Stimulated activated CD4-positive, alpha-beta T cell treated with anti-CD3 and anti-CD28 coated beads, Interleukin-12 subunit alpha, Interleukin-12 subunit beta, amount 100 ng/mL, for 48 hours (primary cell): ENCODE results near the gene SLC22A13.
"Not testable (repeated sequence)": the region's sequence is repeated elsewhere in the genome, so short reads cannot be mapped to it uniquely, and the experiment has no call there.

Experiments
- DNase-seq, 3 donors: peaks; one replicate each; pipeline ENCODE4 v3.0.0-alpha.2; 2020; ENCODE audit warnings: low read depth in 2 of 3, low spot score in 1 of 3

SLC22A13 gene

GRCh38 chr3:38264353-38264771, 1.2 kb upstream of the SLC22A13 start:
- no peak for DNase-seq

GRCh38 chr3:38264779-38265178, 833 bp upstream of the SLC22A13 start:
- no peak for DNase-seq

GRCh38 chr3:38266810-38267209, 1.2 kb downstream of the SLC22A13 start:
- DNase-seq: no peak

GRCh38 chr3:38267662-38268061, 2.0 kb downstream of the SLC22A13 start:
- DNase-seq: no peak

- DNase-seq: no peak
Observed at GRCh38 chr3:38268087-38268486, 2.5 kb downstream of the SLC22A13 start.

GRCh38 chr3:38268522-38268921, 2.9 kb downstream of the SLC22A13 start:
- DNase-seq: no peak

GRCh38 chr3:38270606-38271005, 5.0 kb downstream of the SLC22A13 start:
- no peak for DNase-seq

GRCh38 chr3:38271553-38271952, 5.9 kb downstream of the SLC22A13 start:
- no peak for DNase-seq

GRCh38 chr3:38274864-38275649, 9.4 kb downstream of the SLC22A13 start:
- DNase-seq: no peak

GRCh38 chr3:38275658-38276057, 10.0 kb downstream of the SLC22A13 start:
- DNase-seq: no peak

GRCh38 chr3:38276081-38276916, 10.7 kb downstream of the SLC22A13 start:
- DNase-seq: no peak

- DNase-seq: no peak
Observed at GRCh38 chr3:38276917-38277630, 11.5 kb downstream of the SLC22A13 start.

GRCh38 chr3:38278841-38279240, 13.2 kb downstream of the SLC22A13 start:
- no peak for DNase-seq

- DNase-seq: no peak
Observed at GRCh38 chr3:38281895-38282686, 16.5 kb downstream of the SLC22A13 start, which contains the start of gene SLC22A14. Gene SLC22A14, plus strand, starts transcription at chr3:38282294. Its CDS starts 23,733 bp downstream, at chr3:38306027.

- no peak for DNase-seq
Observed at GRCh38 chr3:38283810-38284755, 18.5 kb downstream of the SLC22A13 start.

GRCh38 chr3:38284756-38285150, 19.1 kb downstream of the SLC22A13 start:
- DNase-seq: no peak

GRCh38 chr3:38289286-38290217, 23.9 kb downstream of the SLC22A13 start:
- DNase-seq: not testable (repeated sequence)

GRCh38 chr3:38297053-38297452, 31.4 kb downstream of the SLC22A13 start:
- not testable (repeated sequence) for DNase-seq
